Kasumi-1 (cell line): ENCODE measurements around the gene PRSS8.
A peak's percentile ranks its signal among the peaks of the same experiment; 100 is the strongest.
"Not testable (repeated sequence)": the region's sequence is repeated elsewhere in the genome, so short reads cannot be mapped to it uniquely, and the experiment has no call there.

Experiments used
- DNase-seq, 2 experiments: peaks; one replicate each; lab custom pipeline; 2025; lab: John Stamatoyannopoulos, UW

Gene PRSS8

DNA sequence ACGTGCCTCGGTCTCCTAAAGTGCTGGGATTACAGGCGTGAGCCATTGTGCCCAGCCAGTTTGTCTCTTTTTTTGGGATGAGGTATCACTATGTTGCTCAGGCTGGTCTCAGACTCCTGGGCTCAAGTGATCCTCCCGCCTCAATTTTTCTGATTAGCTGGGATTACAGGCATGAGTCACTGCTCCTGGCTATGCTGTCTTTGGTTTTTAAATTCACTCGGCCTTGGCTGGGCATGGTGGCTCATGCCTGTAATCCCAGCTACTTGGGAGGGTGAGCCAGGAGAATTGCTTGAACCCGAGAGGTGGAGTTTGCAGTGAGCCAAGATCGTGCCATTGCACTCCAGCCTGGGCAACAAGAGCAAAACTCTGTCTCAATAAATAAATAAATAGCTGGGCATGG is 8.9 kb upstream of the PRSS8 start:
- not testable (repeated sequence) for DNase-seq

DNA sequence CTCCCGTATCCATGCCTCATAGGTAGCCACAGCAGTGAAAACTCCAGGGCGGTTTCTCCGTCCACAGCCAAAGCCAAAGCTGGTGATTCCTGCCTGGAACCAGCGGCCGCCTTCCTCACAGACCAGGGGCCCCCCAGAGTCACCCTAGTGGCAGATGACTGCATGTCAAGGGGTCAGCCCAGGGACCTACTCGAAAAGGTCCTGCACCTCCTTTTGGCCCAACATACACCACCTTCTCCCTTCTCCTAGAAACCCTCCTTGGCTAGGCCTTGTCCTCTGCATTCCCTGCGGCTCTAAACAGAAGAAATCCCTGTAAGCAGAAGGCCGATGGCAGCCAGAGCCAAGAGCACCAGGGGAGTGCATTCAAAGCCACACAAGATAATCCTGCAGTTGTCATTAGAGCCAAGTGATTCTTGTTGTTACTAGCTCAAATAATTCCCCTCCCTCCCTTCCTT is 8.2 kb upstream of the PRSS8 start:
- no peak for DNase-seq

DNA sequence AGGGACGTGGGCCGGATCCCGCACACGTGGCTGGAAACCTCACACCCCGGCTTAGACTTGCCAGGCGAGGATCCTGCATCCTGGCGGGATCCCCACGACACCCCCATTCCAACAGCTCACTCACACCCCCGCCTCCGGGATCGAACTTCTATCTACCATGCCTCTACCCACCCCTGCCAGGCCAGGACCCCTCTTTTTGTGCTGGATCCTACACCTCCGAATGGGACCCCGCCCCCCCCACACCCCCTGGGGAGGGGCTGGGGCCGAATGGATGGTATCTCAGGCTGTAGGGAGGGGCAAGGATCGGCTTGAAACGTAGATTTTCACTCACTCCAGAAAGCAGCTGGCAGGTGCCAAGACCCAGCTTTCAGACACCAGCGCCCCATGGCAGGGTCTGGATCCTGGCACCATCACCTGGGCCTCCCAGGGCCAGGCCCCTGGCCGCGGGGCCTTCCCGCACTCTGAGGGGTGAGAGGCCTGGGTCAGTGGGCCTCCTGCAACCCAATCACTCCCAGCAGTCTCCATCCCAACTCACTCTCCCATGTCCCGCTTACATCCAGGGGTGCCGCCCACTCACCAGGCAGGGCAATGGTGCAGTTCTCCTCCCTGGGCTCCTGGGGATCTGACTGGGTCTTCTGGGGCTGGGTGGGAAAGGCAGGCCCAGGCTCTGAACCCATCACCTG is 7.6 kb upstream of the PRSS8 start:
- no peak for DNase-seq

DNA sequence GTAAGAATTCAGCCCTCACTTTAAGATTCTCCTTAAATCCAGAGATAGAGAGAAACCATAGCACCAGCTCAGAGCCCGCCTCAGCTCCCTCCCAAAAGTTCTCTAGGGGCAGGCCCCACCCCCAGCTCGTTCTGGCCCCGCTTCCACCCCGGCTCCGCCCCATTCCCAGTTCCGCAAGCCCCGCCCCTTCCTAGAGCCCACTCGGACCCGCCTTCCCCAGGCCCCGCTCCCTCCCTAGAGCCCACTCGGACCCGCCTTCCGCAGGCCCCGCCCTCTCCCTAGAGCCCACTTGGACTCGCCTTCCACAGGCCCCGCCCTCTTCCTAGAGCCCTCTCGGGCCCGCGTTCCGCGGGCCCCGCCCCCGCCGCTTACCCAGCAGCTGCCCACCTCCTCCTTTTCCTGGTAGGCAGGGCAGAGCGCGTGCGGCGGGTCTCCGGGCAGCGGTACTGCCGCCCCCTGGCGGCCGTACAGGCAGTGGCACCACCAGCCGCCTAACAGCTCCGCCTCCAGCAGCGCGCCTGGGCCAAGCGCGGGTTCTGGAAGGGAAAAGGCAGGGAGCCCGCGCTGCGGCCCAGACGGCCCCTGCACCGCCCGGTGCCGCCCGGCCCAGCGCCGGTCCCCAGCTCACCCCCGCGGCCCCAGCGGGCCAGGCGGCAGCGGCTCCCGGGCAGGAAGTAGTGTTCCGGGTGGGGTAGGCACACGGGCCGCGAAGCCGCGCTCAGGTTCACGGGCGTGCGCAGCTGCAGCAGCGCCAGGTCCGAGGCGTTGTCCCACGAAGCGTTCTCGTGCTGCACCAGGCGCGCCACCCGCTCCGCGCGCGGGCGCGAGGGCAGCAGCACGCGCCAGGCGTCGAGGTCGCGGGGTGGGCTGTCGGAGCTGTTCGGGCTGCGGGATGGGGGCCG is 6.8 kb upstream of the PRSS8 start:
- DNase-seq: peak; percentile 86 to 87

DNA sequence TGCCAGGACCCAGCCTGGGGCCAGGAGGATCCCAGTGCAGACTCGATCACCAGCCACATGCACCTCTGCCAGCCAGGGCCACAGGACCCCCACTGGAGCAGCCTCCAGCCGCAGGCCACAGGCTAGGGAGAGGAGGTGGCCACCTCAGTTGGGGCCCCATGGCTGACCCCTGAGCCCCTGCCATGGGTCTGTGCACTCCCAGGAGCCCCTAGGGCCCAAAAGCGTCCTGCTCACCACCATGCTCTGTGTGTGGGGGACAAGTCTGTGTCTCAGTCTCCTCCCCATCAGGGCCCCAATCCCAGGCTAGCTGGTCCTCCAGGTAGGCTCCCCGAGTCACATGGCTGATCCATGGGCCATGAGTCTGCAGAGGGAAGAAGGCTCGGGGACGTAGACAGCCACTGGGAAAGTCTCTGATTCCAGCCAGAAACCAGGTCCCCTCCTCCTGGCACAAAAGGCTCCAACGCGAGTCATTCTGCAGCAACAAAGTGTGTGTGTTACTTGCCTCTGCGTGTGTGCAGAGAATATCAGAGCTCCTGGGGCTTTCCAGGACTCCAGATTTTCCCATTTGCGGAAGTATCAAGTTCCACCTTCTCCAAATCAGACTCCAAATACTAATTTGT is 6.1 kb upstream of the PRSS8 start:
- DNase-seq: no peak

DNA sequence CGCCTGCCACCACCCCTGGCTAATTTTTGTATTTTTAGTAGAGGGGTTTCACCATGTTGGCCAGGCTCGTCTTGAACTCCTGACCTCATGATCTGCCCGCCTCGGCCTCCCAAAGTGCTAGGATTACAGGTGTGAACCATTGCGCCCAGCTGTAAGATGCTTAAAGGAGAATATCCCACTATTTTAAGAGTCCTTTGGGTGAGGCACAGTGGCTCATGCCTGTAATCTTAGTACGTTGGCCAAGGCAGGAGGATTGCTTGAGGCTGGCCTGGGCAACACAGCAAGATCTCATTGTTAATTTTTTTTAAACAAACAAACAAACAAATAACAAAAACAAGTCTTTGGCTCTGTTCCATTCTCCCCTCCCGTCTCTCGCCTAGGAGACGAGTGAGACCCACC is 5.5 kb upstream of the PRSS8 start:
- DNase-seq: not testable (repeated sequence)

DNA sequence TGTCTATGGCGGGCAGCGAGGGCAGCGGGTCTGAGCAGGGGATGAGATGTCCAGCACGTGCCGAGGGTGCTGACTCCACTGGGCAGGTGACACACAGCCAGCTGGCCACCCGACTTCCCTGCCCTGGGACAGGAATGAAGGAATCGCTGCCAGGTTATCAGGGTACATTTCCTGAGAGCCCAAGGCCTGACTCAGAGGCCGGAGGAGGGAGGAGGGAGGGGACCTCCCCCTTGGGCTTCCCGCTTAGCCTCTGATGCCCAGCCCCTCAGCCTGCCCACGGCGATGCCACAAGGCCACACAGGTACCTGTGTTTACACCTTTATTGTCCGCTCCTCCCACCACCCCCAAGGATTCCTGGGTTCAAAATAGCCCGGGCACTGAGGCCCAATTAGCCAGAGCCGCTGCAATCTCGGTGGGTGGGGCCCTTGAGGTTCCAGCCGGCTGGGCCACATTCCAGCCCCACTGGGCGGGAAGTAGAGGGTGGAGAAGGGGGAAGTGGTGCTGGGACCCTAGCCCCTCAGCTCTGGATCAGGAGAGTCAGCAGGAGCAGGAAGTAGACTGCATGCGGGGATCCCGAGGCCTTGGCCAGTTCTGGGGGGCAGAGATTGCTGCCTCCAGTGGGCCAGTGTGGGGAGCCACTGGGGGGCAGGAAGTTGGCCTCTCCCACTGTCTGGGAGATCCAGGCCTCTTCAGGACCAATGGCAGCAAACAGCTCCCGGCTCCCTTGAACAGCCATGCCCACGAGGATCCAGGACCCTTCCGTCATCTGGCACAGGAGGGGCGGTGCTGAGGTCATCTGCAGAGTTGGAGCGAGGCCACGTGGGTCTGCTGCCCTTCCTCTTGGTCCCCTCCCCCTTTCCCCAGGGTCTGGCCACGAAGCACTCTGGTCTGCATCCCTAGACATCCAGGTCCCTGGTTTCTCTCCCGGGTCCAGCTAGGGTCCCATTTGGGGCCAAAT is 3.4 kb upstream of the PRSS8 start:
- no peak for DNase-seq

DNA sequence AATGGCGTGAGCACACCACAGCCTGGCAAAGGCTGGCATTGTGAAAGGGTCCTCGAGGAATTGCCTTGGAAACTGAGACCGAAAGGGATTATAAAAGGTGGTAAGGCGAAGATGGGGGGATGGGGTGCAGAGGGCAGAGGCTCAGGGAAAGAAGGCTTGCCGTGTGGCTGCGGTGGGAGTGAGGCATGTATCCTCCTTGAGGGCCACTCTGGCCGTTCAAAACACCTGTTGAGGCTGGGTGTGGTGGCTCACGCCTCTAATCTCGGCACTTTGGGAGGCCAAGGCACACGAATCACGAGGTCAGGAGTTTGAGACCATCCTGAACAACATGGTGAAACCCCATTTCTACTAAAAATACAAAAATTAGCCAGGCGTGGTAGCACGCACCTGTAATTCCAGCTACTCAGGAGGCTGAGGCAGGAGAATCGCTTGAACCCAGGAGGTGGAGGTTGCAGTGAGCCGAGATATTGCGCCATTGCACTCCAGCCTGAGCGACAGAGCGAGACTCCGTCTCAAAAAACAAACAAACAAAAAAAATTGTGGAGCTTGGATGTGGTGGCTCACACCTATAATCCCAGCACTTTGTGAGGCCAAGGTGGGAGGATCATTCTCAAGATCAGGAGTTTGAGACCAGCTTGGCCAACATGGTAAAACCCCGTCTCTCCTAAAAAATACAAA is 1.4 kb upstream of the PRSS8 start:
- DNase-seq: not testable (repeated sequence)

DNA sequence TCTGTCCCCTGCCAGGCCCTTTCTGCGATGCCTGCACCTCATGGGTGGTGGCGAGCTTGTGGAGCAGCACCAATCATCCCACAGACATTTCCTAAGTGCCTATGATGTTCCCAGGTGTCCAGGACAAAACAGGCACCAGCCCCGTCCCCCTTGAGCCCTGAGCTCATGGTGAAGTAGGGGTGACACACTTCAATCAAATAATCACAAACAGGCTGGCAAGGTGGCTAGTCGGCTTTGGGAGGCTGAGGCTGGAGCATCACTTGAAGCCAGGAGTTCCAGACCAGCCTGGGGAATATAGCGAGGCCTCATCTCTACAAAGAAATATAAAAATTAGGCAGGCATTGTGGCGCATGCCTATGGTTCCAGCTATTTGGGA is 748 bp upstream of the PRSS8 start:
- DNase-seq: no peak

DNA sequence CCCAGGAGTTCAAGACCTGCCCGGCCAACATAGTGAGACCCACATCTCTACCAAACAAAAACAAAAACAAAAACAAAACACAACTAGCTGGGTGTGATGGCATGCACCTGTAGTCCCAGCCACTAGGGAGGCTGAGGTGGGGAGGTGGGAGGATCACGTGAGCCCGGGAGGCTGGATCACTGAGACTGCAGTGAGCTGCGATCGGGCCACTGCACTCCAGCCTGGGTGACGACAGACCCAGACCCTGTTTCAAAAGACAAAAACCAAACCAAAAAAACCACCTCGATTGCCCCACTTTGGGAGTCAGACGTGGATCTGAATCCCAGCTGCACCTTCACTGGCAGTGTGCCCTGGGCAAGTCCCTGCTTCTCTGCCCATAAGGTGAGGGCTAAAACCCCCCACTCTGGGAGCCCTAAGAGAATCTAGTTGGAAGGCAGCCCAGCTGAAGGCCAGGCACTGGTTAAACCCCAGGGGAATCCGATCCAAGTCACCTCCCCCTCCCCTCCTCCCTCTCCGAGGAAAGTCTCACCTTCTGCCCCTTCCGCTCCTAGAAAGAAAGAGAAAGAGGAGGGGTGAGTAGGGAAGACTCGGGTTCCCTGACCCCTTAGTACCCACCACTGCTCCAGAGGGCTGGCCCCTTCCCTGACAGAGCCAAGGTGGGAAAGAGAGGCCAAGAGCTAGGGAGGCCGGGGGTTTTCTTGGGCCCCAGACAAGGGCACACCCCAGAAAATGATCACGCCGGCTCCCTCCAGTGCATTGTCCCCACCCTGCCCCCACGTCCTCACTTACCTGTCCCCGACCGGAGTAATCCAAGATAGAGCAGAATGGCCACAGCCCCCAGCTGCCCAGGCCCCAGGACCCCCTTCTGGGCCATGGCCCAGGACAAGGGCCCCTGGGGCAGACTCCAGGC is 647 bp downstream of the PRSS8 start:
- DNase-seq: no peak

DNA sequence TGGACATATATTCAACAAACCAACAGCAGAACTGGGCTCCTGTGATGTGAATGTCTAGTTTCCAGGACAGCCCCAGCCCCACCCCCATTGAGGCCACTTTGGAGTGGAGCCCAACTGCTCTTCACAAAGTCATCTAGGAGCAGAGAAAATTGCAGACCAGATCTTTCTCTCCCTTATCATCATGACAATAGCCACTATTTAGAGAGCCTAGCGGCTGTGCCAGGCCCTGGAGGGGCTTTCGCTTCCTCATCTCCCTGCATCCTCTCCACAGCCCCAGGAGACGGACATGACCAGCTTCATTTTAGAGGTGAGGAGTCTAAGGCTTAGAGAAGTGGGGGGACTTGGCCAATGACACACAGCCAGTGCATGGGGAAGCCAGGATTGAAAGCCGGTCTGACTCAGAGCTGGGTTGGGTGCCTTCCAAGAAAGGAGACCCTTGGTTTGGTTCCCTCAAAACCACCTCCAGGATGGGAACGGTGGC is 1.4 kb downstream of the PRSS8 start:
- DNase-seq: no peak

DNA sequence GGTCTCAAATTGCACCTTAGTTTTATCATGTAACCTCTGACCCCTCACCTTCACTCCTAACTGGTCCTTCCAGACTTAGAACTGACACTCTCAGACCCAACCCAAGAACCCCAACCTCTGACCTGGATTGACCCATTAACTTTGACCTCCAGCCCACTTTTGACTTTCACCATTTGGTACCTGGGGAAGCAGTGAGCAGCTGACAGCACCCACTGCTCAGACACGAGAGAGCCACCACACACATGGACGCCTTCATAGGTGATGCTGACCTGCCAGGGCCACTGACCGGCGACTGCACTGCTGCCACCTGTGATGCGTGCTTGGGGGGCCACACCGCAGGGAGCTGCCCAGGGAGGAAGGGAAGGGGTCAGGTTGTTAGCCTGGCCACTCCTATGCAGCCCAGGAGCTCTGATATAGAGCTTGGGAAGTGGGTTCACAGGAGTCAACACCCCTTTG is 2.5 kb downstream of the PRSS8 start:
- no peak for DNase-seq

DNA sequence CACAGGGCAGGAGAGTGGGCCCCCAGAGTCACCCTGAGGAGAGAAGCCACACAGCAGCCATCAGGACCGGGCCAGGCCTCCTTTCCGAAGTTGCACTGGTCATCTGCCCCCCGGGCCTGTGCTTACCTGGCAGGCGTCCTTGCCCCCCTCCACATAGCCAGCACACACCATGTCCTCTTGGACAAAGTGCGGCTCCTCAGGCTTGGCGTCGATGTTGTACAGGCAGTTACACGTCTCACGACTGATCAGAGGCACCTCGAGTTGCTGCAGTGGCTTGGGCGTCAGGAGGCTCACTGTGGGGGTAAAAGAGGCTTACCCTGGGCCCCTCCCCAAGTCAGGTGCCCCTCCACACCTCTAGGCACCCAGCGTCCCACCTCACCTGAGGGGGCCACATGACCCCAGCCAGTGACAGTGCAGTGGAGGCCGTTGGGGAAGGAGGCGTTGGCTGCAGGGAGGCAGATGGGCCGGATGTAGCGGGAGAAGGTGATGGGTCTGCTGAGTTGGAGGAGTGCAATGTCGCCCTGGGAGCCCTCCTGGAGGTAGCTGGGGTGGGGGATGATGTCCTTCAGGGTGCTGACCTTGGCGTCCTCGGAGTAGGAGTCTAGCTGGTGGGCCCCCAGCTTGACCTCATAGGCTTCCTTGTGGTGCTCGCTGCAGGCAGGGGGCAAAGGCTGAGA is 3.1 kb downstream of the PRSS8 start:
- no peak for DNase-seq

DNA sequence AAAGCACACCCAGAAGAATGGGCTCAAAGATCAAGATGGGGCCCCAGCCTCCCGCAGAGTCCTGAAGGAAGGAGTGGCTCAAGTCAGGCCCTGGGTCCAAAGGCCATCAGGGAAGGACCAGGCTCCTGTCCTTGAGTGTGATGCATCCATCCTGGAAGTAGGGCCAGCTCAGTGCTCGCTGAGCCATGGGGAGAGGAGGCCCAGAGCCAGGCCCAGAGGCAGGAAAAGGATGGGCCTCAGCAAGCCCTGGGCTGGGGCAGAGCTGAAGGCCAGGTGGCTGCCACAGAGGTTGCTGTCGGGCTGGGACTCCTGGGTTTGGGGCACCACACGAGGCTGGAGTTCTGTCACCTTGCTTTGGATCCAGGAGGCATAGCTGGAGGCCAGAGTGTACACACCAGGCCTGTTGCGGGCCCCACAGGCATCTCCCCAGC is 3.7 kb downstream of the PRSS8 start:
- no peak for DNase-seq

DNA sequence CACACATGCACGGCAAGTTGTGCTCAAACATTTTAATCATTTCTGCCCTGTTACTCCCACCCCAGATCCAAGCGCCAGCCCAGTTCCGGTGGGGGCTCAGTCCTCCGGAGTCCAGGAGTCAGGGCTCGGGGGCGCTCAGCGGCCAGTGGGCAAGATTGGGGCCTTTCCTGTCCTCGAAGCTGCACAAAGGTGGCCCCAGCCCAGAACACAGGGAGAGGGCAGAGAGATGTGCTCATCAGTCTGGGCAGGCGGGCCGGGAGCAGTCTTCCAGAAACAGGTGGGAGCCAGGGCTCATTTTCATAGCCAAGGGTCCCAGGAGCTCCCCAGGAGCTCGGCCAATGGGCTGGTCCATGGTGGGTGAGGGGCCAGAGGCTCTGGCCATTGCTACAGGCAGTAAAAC is 4.1 kb downstream of the PRSS8 start:
- DNase-seq: no peak

DNA sequence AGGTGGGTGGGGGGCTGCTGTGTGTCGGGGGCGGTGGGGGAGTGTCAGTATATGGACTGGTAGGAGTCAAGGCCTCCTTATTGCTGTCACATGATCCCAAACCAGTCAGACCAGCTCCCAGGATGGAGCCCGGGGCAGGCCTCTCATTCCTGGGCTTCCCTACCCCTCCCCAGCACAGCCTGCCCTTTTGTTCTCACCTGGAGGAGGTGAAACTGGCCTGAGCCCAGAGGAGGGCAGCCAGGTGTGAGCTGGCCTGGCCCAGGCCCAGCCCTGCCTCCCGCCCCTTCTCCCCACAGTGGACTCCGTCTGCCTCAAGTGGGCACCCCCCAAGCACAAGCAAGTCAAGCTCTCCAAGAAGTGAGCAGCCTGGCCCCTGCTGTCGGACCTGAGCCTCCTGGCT is 4.6 kb downstream of the PRSS8 start:
- DNase-seq: no peak

DNA sequence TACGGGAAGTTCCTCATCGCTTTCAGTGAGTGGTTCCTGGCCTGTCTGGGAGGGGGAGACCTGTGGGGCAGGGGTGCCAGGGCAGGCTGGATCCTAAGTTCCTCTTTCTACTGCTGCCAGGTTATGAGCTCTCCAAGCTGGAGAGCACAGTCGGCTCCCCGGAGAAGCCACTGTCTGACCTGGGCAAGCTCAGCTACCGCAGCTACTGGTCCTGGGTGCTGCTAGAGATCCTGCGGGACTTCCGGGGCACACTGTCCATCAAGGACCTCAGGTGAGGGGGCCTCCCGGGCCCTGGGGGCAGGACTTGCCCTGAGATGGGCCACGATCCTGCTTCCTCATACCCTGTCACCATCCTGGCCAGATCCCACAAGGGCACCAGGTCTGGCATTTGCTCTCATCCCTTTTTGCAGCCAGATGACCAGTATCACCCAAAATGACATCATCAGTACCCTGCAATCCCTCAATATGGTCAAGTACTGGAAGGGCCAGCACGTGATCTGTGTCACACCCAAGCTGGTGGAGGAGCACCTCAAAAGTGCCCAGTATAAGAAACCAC is 5.1 kb downstream of the PRSS8 start:
- DNase-seq: peak in 1 of 2 experiments; percentile 21

DNA sequence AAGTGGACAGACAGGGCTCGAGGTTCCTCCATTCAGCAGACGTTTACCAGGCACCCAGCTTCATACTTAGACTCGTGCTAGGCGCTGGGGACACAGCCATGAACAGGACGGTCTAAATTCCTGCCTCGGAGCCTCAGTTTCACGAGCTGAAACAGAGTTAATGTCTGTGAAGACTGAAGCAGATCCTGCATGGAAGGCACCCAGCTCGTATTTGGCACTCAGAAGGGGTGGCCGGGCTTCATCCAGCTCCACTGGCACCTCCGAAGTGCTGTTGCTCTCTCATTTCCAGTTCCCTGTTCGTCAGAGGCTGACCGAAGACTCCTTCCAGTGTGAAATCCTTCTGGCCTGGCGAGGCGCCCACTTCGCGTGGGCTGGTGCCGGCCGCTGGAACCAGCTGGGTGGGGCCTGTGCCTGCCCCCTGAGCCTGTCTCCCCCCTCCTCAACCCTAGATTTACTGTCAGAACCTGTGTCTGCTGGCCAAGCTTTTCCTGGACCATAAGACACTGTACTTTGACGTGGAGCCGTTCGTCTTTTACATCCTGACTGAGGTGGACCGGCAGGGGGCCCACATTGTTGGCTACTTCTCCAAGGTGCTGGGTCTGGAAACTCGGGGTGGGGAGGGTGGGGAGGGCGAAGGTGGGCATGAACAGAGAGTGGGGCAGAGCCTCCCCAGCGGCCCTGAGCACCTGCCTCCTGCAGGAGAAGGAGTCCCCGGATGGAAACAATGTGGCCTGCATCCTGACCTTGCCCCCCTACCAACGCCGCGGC is 5.8 kb downstream of the PRSS8 start:
- DNase-seq: no peak
